ENCODE measurements around the gene PRR15. TPM values are rescaled to one million over a fixed set of nuclear protein-coding genes. Genes with fewer than 3 reads are reported as not detected.

Gene PRR15
- total and polyA plus RNA-seq, 2 of the 13 experiments (the other 11 are each of a cell fraction or from before 2014, with no cell fraction given), result 2.3 to 7.8 TPM

GRCh38 chr7:29563590-29564495, at the start of gene PRR15 (continued):
- TF ChIP-seq CREM (IDR thresholded peaks at IDR 0.05) (peak; percentile 28; the same call in 1 of the 2 replicates), CREM (CRISPR knock-in tag; IDR thresholded peaks at IDR 0.05) (no peak), EED (CRISPR knock-in tag; IDR thresholded peaks at IDR 0.05) (0 out of 2 replicates have a peak, but pooled peaks have one; percentile 12), FOSL1 (CRISPR knock-in tag; IDR thresholded peaks at IDR 0.05; ENCODE audit: borderline replicate concordance) (no peak), ZFX (CRISPR knock-in tag; IDR thresholded peaks at IDR 0.05; ENCODE audit: low read depth) (peak; percentile 71), NFYB (CRISPR knock-in tag; IDR thresholded peaks at IDR 0.05) (peak; percentile 71), ZBTB33 (CRISPR knock-in tag; IDR thresholded peaks at IDR 0.05) (no peak), ZKSCAN5 (CRISPR knock-in tag; IDR thresholded peaks at IDR 0.05) (peak; percentile 40; the same call in 1 of the 2 replicates), ZNF160 (CRISPR knock-in tag; IDR thresholded peaks at IDR 0.05) (no peak), NRL (CRISPR knock-in tag; IDR thresholded peaks at IDR 0.05; ENCODE audit: borderline replicate concordance) (peak; percentile 40; the same call in 1 of the 2 replicates), ZNF777 (CRISPR knock-in tag; IDR thresholded peaks at IDR 0.05) (peak; percentile 81), SIN3A (IDR thresholded peaks at IDR 0.05; ENCODE audit: borderline replicate concordance, low read depth, low read length) (peak; percentile 31; the same call in 1 of the 2 replicates), ZNF616 (CRISPR knock-in tag; IDR thresholded peaks at IDR 0.05; ENCODE audit: low read depth) (no peak), NFRKB (IDR thresholded peaks at IDR 0.05) (no peak), HDAC1 (CRISPR knock-in tag; IDR thresholded peaks at IDR 0.05) (no peak), KLF16 (CRISPR knock-in tag; IDR thresholded peaks at IDR 0.05) (0 out of 4 replicates have a peak, but pooled peaks of 1 of the 2 experiments have one; percentile 11), JARID2 (CRISPR knock-in tag; IDR thresholded peaks at IDR 0.05; ENCODE audit: insufficient replicate concordance) (no peak), FOXP4 (CRISPR knock-in tag; IDR thresholded peaks at IDR 0.05) (peak; percentile 52; the same call in 1 of the 2 replicates), CBFB (CRISPR knock-in tag; IDR thresholded peaks at IDR 0.05) (no peak), MTA3 (CRISPR knock-in tag; IDR thresholded peaks at IDR 0.05) (no peak), MAFF (IDR thresholded peaks at IDR 0.05; ENCODE audit: low read depth, low read length) (no peak), TBP (CRISPR knock-in tag; IDR thresholded peaks at IDR 0.05) (no peak), ZNF766 (CRISPR knock-in tag; IDR thresholded peaks at IDR 0.05; ENCODE audit: borderline replicate concordance) (no peak), TAF1 (CRISPR knock-in tag; IDR thresholded peaks at IDR 0.05) (peak; percentile 72), GABPB1 (CRISPR knock-in tag; IDR thresholded peaks at IDR 0.05) (peak; percentile 73; the same call in 1 of the 2 replicates), SKI (IDR thresholded peaks at IDR 0.05; ENCODE audit: partially characterized antibody) (no peak), ZBTB34 (CRISPR knock-in tag; IDR thresholded peaks at IDR 0.05) (peak; percentile 53; the same call in 1 of the 2 replicates)
